ENCODE results near the gene ADRA2C.

The ADRA2C gene

DNA sequence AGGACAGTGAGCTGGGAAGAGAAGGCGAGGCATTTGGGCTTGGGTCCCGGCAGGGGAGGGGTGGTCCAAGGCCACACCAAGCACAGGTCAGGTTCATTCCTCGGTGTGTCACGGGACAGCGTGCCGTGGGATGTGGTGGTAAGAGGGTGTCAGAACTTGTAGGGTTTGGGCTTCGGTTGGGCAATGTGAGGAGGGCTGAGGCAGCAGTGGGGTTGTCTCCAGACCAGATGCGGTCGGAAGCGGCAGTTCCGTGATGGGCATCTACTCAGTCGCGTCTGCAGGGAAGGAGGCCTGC, 22.1 kb downstream of the ADRA2C start:
- TF ChIP-seq, protein P1, sequence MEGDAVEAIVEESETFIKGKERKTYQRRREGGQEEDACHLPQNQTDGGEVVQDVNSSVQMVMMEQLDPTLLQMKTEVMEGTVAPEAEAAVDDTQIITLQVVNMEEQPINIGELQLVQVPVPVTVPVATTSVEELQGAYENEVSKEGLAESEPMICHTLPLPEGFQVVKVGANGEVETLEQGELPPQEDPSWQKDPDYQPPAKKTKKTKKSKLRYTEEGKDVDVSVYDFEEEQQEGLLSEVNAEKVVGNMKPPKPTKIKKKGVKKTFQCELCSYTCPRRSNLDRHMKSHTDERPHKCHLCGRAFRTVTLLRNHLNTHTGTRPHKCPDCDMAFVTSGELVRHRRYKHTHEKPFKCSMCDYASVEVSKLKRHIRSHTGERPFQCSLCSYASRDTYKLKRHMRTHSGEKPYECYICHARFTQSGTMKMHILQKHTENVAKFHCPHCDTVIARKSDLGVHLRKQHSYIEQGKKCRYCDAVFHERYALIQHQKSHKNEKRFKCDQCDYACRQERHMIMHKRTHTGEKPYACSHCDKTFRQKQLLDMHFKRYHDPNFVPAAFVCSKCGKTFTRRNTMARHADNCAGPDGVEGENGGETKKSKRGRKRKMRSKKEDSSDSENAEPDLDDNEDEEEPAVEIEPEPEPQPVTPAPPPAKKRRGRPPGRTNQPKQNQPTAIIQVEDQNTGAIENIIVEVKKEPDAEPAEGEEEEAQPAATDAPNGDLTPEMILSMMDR (IDR thresholded peaks at IDR 0.05), result no peak
- intact Hi-C loops (cut with DNase I; ENCODE audit: low total_unique reads), result no loop called here
- Histone ChIP-seq H3K4me3 (no peak overlapping the region), H3K27me3 (peaks cover 0 to 43% of the 10 kb centered on the region in 2 donors), H3K27ac (no peak overlapping the region), H3K36me3 (no peaks in the 10 kb centered on the region), H3K4me1 (peaks cover 0 to 10% (median 3%) of the 10 kb centered on the region in 4 donors), H3K9me3 (no peaks in the 10 kb centered on the region)
- DNase-seq, result no peak

- Histone ChIP-seq H3K4me3 (no peak overlapping the region), H3K27me3 (peaks cover 0 to 36% of the 10 kb centered on the region in 2 donors), H3K9me3 (peaks cover 0 to 6% (median 3%) of the 10 kb centered on the region in 3 donors), H3K27ac (no peak overlapping the region), H3K4me1 (peaks cover 0 to 5% (median 0%) of the 10 kb centered on the region in 4 donors), H3K36me3 (no peaks in the 10 kb centered on the region)
- no peak for DNase-seq
- TF ChIP-seq, protein P1 (IDR thresholded peaks at IDR 0.05), result no peak
- intact Hi-C loops (cut with DNase I; ENCODE audit: low total_unique reads), result no loop called here
These were observed 23.4 kb downstream of the ADRA2C start for GRCh38 chr4:3789587-3789986.

DNA sequence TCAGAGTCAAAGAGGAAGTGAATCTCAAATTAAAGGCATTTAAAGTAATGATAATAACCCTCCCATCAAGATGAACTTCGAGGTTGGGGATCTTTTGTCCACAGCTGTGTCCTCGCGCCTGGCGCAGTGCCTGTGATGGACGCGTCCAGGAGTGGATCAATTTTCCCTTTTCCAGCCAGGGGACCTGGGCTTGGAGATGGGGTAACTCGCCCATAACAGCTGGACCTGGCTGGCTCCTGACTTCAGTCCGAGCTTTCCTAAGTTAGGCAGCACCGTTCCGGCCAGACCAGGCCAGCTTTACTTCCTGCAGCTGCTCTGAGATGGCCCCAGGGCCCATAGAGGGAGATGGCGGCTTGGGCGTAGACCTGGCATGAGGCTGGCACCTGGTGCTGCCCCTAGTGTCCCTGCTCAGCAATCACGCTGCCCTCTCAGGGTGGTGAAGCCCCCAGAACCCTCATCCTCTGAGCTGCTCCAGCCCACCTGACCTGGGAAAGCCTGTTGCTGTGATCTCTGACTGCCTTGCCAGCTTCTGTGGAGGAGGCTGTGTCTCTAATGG, 23.9 kb downstream of the ADRA2C start:
- H3K27me3 ChIP-seq, result peaks cover 0 to 36% of the 10 kb centered on the region in 2 donors
- H3K36me3 ChIP-seq, result no peaks in the 10 kb centered on the region
- peaks cover 3 to 8% (median 3%) of the 10 kb centered on the region in 3 donors for H3K9me3 ChIP-seq
- no peak overlapping the region for H3K27ac ChIP-seq
- DNase-seq, result no peak
- intact Hi-C loops (cut with DNase I; ENCODE audit: low total_unique reads), result loop anchor here (10.0 kb wide), 1 partner anchor 465 kb away; no protein-coding TSS in a partner anchor
- TF ChIP-seq, protein P1 (IDR thresholded peaks at IDR 0.05), result no peak
- no peak overlapping the region for H3K4me3 ChIP-seq
- H3K4me1 ChIP-seq, result peaks cover 0 to 5% (median 0%) of the 10 kb centered on the region in 4 donors

GRCh38 chr4:3791256-3791655, 25.1 kb downstream of the ADRA2C start:
- TF ChIP-seq, protein P1 (IDR thresholded peaks at IDR 0.05), result no peak
- H3K27me3 ChIP-seq, result peaks cover 0 to 36% of the 10 kb centered on the region in 2 donors
- H3K4me1 ChIP-seq, result peaks cover 0 to 1% (median 0%) of the 10 kb centered on the region in 4 donors
- intact Hi-C loops (cut with DNase I; ENCODE audit: low total_unique reads), result loop anchor here (10.0 kb wide), 1 partner anchor 466 kb away; no protein-coding TSS in a partner anchor
- no peak overlapping the region for H3K27ac ChIP-seq
- H3K9me3 ChIP-seq, result peaks cover 3 to 19% (median 15%) of the 10 kb centered on the region in 3 donors
- no peak for DNase-seq
- no peaks in the 10 kb centered on the region for H3K36me3 ChIP-seq
- H3K4me3 ChIP-seq, result no peak overlapping the region

DNA sequence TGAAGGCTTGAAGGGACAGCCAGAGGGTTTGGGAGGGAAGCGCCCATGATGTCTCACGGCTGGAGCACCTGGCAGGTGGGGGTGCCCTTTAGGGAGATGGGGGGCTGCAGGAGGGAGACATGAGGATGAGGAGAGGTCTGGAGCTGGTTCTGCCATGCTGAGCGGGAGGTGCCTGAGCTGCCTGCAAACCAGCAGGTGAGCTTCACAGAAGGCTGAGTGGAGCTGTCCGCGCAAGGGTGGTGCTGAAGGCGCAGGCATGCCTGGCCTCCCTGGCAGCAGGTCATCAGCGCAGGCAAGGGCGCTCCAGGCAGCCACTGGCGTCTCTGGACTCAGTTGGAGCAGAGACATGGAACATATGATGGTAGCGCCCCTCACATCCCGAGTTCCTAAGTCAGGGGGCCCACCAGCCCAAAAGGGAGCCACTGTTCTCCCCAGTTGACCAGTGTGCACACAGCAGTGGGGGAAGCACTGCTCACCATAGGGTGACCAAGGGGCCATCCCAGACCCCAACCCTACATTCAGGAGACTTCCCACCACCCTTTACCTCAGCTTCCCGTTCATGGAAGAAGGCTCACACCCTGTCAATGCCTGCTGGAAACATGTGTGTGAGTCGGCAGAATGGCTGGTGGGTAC, 25.8 kb downstream of the ADRA2C start:
- Histone ChIP-seq H3K9me3 (peaks cover 3 to 25% (median 23%) of the 10 kb centered on the region in 3 donors), H3K27me3 (peaks cover 0 to 41% of the 10 kb centered on the region in 2 donors), H3K36me3 (no peaks in the 10 kb centered on the region), H3K4me1 (no peaks in the 10 kb centered on the region), H3K4me3 (no peak overlapping the region), H3K27ac (no peak overlapping the region)
- TF ChIP-seq, protein P1 (IDR thresholded peaks at IDR 0.05), result no peak
- no peak for DNase-seq
- intact Hi-C loops (cut with DNase I; ENCODE audit: low total_unique reads), result loop anchor here (10.0 kb wide), 1 partner anchor 467 kb away; no protein-coding TSS in a partner anchor
